Fibroblast of pulmonary artery (primary cell): ENCODE results near the gene ANKRD23.

Experiments used
- DNase-seq: peaks from one replicate; pipeline ENCODE4 v3.0.0-alpha.2; 2010; ENCODE audit warnings: low read depth
- H3K4me3 ChIP-seq: replicated peaks from 2 replicates; pipeline ENCODE4 v1.5.1; 2011; ENCODE audit warnings: low read depth, mild to moderate bottlenecking, control low read depth, low read length, moderate library complexity
- CTCF ChIP-seq: IDR thresholded peaks from 2 replicates; pipeline ENCODE4 v1.5.1; 2011; ENCODE audit warnings: mild to moderate bottlenecking, control low read depth, low read length, inconsistent platforms; ENCODE audit errors: missing control alignments

The ANKRD23 gene

GRCh38 chr2:96832754-96833507, 10.9 kb downstream of the ANKRD23 start:
- peak; percentile 53 for DNase-seq
- no peak overlapping the region for H3K4me3 ChIP-seq
- no peak for TF ChIP-seq CTCF

- no peak for DNase-seq
- H3K4me3 ChIP-seq = no peak overlapping the region
- TF ChIP-seq CTCF = no peak
Measured at GRCh38 chr2:96832408-96832753, 11.4 kb downstream of the ANKRD23 start.

- no peak overlapping the region for H3K4me3 ChIP-seq
- TF ChIP-seq CTCF = no peak
- no peak for DNase-seq
Measured at GRCh38 chr2:96831679-96832078, 12.1 kb downstream of the ANKRD23 start.

- H3K4me3 ChIP-seq = no peak overlapping the region
- DNase-seq = no peak
- TF ChIP-seq CTCF = no peak
Measured at GRCh38 chr2:96830044-96830562, 13.7 kb downstream of the ANKRD23 start.

GRCh38 chr2:96828874-96829273, 14.9 kb downstream of the ANKRD23 start:
- no peak for DNase-seq
- no peak for TF ChIP-seq CTCF
- H3K4me3 ChIP-seq = no peak overlapping the region

GRCh38 chr2:96828436-96828835, 15.4 kb downstream of the ANKRD23 start:
- no peak for TF ChIP-seq CTCF
- DNase-seq = no peak
- no peak overlapping the region for H3K4me3 ChIP-seq
